ENCODE results near the gene HTR4. TPM values are rescaled to one million over a fixed set of nuclear protein-coding genes. Genes with fewer than 3 reads are reported as not detected.

The HTR4 gene
- total and polyA plus RNA-seq, 2 donors from 2014 or later, result 0.22 TPM; not detected in 1

DNA sequence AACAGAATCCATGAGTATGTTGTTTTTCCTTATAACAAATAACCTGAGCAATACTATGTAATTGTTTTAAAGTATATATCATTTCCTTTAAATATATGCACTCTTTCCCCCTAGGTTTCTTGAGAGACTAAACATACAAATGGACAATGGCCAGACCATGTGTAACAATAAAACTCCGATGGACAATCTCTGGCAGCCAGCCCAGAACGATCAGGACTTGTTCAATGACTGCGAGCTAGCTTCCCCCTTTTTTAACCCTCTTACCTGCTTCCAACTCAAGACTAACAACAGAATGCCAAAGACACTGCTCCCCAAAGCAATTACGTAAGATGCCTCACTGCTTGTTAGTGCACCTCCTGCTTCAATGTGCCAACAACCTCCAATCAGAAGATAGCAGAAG, 94.9 kb downstream of the HTR4 start:
- no peak overlapping the region for H3K4me3 ChIP-seq (ENCODE audit: low read length in 3 of 3)
- H3K27ac ChIP-seq (ENCODE audit: low read depth in 2 of 2, low read length in 2 of 2), result no peak overlapping the region
- intact Hi-C loops (cut with DNase I), result no loop called here
- H3K36me3 ChIP-seq (ENCODE audit: control insufficient read depth in 2 of 3, insufficient read depth in 3 of 3, low read length in 3 of 3), result no peaks in the 10 kb centered on the region
- DNase-seq, result no peak
- no peak for FAIRE-seq
- H3K27me3 ChIP-seq (ENCODE audit: control insufficient read depth, insufficient read depth, low read length), result no peaks in the 10 kb centered on the region
- H3K4me1 ChIP-seq (ENCODE audit: control insufficient read depth in 2 of 3, insufficient read depth in 2 of 3, low read depth in 1 of 3, low read length in 3 of 3), result peaks cover 0 to 3% (median 0%) of the 10 kb centered on the region in 3 donors
- TF ChIP-seq, protein P1, sequence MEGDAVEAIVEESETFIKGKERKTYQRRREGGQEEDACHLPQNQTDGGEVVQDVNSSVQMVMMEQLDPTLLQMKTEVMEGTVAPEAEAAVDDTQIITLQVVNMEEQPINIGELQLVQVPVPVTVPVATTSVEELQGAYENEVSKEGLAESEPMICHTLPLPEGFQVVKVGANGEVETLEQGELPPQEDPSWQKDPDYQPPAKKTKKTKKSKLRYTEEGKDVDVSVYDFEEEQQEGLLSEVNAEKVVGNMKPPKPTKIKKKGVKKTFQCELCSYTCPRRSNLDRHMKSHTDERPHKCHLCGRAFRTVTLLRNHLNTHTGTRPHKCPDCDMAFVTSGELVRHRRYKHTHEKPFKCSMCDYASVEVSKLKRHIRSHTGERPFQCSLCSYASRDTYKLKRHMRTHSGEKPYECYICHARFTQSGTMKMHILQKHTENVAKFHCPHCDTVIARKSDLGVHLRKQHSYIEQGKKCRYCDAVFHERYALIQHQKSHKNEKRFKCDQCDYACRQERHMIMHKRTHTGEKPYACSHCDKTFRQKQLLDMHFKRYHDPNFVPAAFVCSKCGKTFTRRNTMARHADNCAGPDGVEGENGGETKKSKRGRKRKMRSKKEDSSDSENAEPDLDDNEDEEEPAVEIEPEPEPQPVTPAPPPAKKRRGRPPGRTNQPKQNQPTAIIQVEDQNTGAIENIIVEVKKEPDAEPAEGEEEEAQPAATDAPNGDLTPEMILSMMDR (IDR thresholded peaks at IDR 0.05; ENCODE audit: borderline replicate concordance, extremely low read depth, insufficient read depth), result no peak
- no peaks in the 10 kb centered on the region for H3K9me3 ChIP-seq (ENCODE audit: control insufficient read depth in 2 of 3, insufficient read depth in 1 of 3, low read length in 3 of 3)
- no peak overlapping the region for H3K9ac ChIP-seq (ENCODE audit: low read length in 3 of 3)

DNA sequence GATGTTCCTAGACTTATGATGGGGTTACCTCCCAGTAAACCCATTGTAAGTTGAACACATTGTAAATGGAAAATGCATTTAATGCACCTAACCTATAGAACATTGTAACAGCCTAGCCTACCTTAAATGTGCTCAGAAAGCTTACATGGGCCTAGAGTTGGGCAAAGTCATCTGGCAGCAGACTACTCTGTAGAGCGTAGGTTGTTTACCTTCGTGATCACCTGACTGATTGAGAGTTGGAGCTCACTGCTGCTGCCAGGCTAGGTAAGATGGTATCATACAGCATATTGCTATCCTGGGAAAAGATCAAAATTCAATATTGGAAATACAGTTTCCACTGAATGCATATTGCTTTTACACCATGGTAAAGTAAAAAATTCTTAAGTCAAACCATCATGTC, 95.4 kb downstream of the HTR4 start:
- no peak overlapping the region for H3K27ac ChIP-seq (ENCODE audit: low read depth in 2 of 2, low read length in 2 of 2)
- H3K9ac ChIP-seq (ENCODE audit: low read length in 3 of 3), result no peak overlapping the region
- DNase-seq (no peak), FAIRE-seq (no peak)
- H3K4me3 ChIP-seq (ENCODE audit: low read length in 3 of 3), result no peak overlapping the region
- H3K27me3 ChIP-seq (ENCODE audit: control insufficient read depth, insufficient read depth, low read length), result no peaks in the 10 kb centered on the region
- TF ChIP-seq, protein P1 (IDR thresholded peaks at IDR 0.05; ENCODE audit: borderline replicate concordance, extremely low read depth, insufficient read depth), result no peak
- H3K9me3 ChIP-seq (ENCODE audit: control insufficient read depth in 2 of 3, insufficient read depth in 1 of 3, low read length in 3 of 3), result no peaks in the 10 kb centered on the region
- H3K4me1 ChIP-seq (ENCODE audit: control insufficient read depth in 2 of 3, insufficient read depth in 2 of 3, low read depth in 1 of 3, low read length in 3 of 3), result peaks cover 0 to 3% (median 0%) of the 10 kb centered on the region in 3 donors
- intact Hi-C loops (cut with DNase I), result no loop called here
- H3K36me3 ChIP-seq (ENCODE audit: control insufficient read depth in 2 of 3, insufficient read depth in 3 of 3, low read length in 3 of 3), result no peaks in the 10 kb centered on the region

DNA sequence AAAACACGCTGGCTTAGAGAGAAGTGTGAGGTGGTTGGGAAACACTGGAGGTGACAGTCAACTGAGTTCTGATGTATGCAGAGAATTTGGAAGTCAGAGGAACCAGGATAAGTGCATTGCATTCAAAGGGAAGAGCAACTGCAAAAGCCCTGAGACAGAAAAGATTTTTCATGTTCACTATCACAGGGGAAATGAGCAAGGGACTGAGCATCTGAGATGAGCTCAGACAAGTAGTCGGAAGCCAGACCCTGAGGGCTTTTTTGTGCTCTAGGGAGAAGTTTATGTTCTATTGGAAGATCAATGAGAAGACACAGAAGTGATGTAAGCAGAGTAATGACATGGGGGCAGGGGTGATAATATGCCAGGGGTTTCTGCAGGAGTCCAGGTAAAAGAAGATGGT, 97.5 kb downstream of the HTR4 start:
- no peak overlapping the region for H3K9ac ChIP-seq (ENCODE audit: low read length in 3 of 3)
- H3K9me3 ChIP-seq (ENCODE audit: control insufficient read depth in 2 of 3, insufficient read depth in 1 of 3, low read length in 3 of 3), result no peaks in the 10 kb centered on the region
- FAIRE-seq, result no peak
- intact Hi-C loops (cut with DNase I), result no loop called here
- H3K27me3 ChIP-seq (ENCODE audit: control insufficient read depth, insufficient read depth, low read length), result no peaks in the 10 kb centered on the region
- no peaks in the 10 kb centered on the region for H3K36me3 ChIP-seq (ENCODE audit: control insufficient read depth in 2 of 3, insufficient read depth in 3 of 3, low read length in 3 of 3)
- no peak for DNase-seq
- TF ChIP-seq, protein P1 (IDR thresholded peaks at IDR 0.05; ENCODE audit: borderline replicate concordance, extremely low read depth, insufficient read depth), result no peak
- no peak overlapping the region for H3K27ac ChIP-seq (ENCODE audit: low read depth in 2 of 2, low read length in 2 of 2)
- peaks cover 0 to 2% (median 0%) of the 10 kb centered on the region in 3 donors for H3K4me1 ChIP-seq (ENCODE audit: control insufficient read depth in 2 of 3, insufficient read depth in 2 of 3, low read depth in 1 of 3, low read length in 3 of 3)
- H3K4me3 ChIP-seq (ENCODE audit: low read length in 3 of 3), result no peak overlapping the region

DNA sequence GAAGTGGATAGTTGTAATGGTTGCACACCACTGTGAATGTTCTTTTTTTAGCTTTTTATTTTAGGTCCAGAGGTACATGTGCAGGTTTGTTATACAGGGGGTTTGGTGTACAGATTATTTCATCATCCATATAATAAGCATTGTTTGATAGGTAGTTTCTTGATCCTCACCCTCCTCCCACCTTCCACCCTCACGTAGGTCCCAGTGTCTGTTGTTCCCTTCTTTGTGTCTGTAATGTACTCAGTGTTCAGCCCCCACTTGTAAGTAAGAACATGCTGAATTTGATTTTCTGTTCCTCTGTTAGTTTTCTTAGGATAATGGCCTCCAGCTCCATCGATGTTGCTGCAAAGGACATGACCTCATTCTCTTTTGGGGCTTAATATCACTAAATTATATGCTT, 99.7 kb downstream of the HTR4 start:
- H3K36me3 ChIP-seq (ENCODE audit: control insufficient read depth in 2 of 3, insufficient read depth in 3 of 3, low read length in 3 of 3), result no peaks in the 10 kb centered on the region
- no peaks in the 10 kb centered on the region for H3K9me3 ChIP-seq (ENCODE audit: control insufficient read depth in 2 of 3, insufficient read depth in 1 of 3, low read length in 3 of 3)
- no peaks in the 10 kb centered on the region for H3K27me3 ChIP-seq (ENCODE audit: control insufficient read depth, insufficient read depth, low read length)
- no peak overlapping the region for H3K4me3 ChIP-seq (ENCODE audit: low read length in 3 of 3)
- intact Hi-C loops (cut with DNase I), result no loop called here
- no peak for DNase-seq
- no peak for FAIRE-seq
- TF ChIP-seq, protein P1 (IDR thresholded peaks at IDR 0.05; ENCODE audit: borderline replicate concordance, extremely low read depth, insufficient read depth), result no peak
- no peaks in the 10 kb centered on the region for H3K4me1 ChIP-seq (ENCODE audit: control insufficient read depth in 2 of 3, insufficient read depth in 2 of 3, low read depth in 1 of 3, low read length in 3 of 3)
- no peak overlapping the region for H3K9ac ChIP-seq (ENCODE audit: low read length in 3 of 3)
- no peak overlapping the region for H3K27ac ChIP-seq (ENCODE audit: low read depth in 2 of 2, low read length in 2 of 2)

All from kidney (tissue), 14 donors.